ENCODE data around the gene ELMO1.

ELMO1 gene

GRCh38 chr7:37027557-37028341 is 420.9 kb downstream of the ELMO1 start:
- no peak overlapping the region for H3K4ac ChIP-seq (ENCODE audit: low read depth, low read length)
- H3K27me3 ChIP-seq (ENCODE audit: insufficient read depth, low read length) = no peaks in the 10 kb centered on the region

GRCh38 chr7:37027104-37027503 is 421.6 kb downstream of the ELMO1 start:
- Histone ChIP-seq H3K9me3 (ENCODE audit: insufficient read depth, low read depth, low read length) (peaks cover 1% of the 10 kb centered on the region), H2AFZ (ENCODE audit: insufficient read depth, low read length, poor library complexity) (no peak overlapping the region), H4K91ac (ENCODE audit: low read depth, low read length) (no peak overlapping the region), H2AK5ac (ENCODE audit: low read length) (no peak overlapping the region), H3K79me1 (ENCODE audit: low read length) (peaks cover 6% of the 10 kb centered on the region), H3K18ac (ENCODE audit: low read length) (no peak overlapping the region), H3K14ac (ENCODE audit: low read length) (no peak overlapping the region), H3K9ac (ENCODE audit: low read length) (no peak overlapping the region), H3K4me1 (ENCODE audit: control insufficient read depth in 1 of 2, insufficient read depth in 2 of 2, low read length in 2 of 2) (peaks cover 4 to 12% of the 10 kb centered on the region in 2 experiments), H3K79me2 (ENCODE audit: control insufficient read depth, insufficient read depth, low read length, poor library complexity) (no peaks in the 10 kb centered on the region), H3K27ac (ENCODE audit: low read depth, low read length) (no peak overlapping the region), H2BK120ac (ENCODE audit: insufficient read depth, low read length, poor library complexity) (no peak overlapping the region), H3K4ac (ENCODE audit: low read depth, low read length) (no peak overlapping the region), H3K27me3 (ENCODE audit: insufficient read depth, low read length) (no peaks in the 10 kb centered on the region), H3K4me2 (ENCODE audit: low read length) (no peak overlapping the region), H4K12ac (ENCODE audit: low read depth, low read length) (no peak overlapping the region), H3K4me3 (ENCODE audit: low read depth, low read length) (no peak overlapping the region), H2BK5ac (ENCODE audit: low read depth, low read length, poor library complexity) (no peak overlapping the region), H2BK12ac (ENCODE audit: low read length) (no peak overlapping the region), H4K8ac (ENCODE audit: low read depth, low read length) (no peak overlapping the region), H3K23ac (ENCODE audit: low read length) (no peak overlapping the region), H3K36me3 (ENCODE audit: control insufficient read depth in 1 of 2, insufficient read depth in 2 of 2, low read length in 2 of 2) (no peaks in the 10 kb centered on the region)
- DNase-seq = no peak
- no CpG with 5 or more reads among the region's 1 CpG for WGBS (ENCODE audit: extremely low coverage, insufficient coverage, insufficient read length)

More at GRCh38 chr7:37027557-37028341, 420.9 kb downstream of the ELMO1 start:
- H3K4me3 ChIP-seq (ENCODE audit: low read depth, low read length) = no peak overlapping the region
- H3K79me1 ChIP-seq (ENCODE audit: low read length) = peaks cover 12% of the 10 kb centered on the region
- H3K4me2 ChIP-seq (ENCODE audit: low read length) = no peak overlapping the region
- H4K8ac ChIP-seq (ENCODE audit: low read depth, low read length) = no peak overlapping the region
- H3K18ac ChIP-seq (ENCODE audit: low read length) = no peak overlapping the region
- H2AFZ ChIP-seq (ENCODE audit: insufficient read depth, low read length, poor library complexity) = no peak overlapping the region
- WGBS (ENCODE audit: extremely low coverage, insufficient coverage, insufficient read length) = no CpG with 5 or more reads among the region's 6 CpGs
- no peak overlapping the region for H2BK120ac ChIP-seq (ENCODE audit: insufficient read depth, low read length, poor library complexity)
- H2AK5ac ChIP-seq (ENCODE audit: low read length) = no peak overlapping the region
- H3K9me3 ChIP-seq (ENCODE audit: insufficient read depth, low read depth, low read length) = peaks cover 1% of the 10 kb centered on the region
- no peak overlapping the region for H3K14ac ChIP-seq (ENCODE audit: low read length)
- H3K4me1 ChIP-seq (ENCODE audit: control insufficient read depth in 1 of 2, insufficient read depth in 2 of 2, low read length in 2 of 2) = peaks cover 9 to 18% of the 10 kb centered on the region in 2 experiments
- no peak overlapping the region for H3K9ac ChIP-seq (ENCODE audit: low read length)
- H4K12ac ChIP-seq (ENCODE audit: low read depth, low read length) = no peak overlapping the region
- no peak for DNase-seq
- H2BK5ac ChIP-seq (ENCODE audit: low read depth, low read length, poor library complexity) = no peak overlapping the region
- H2BK12ac ChIP-seq (ENCODE audit: low read length) = no peak overlapping the region
- no peak overlapping the region for H3K27ac ChIP-seq (ENCODE audit: low read depth, low read length)
- no peaks in the 10 kb centered on the region for H3K79me2 ChIP-seq (ENCODE audit: control insufficient read depth, insufficient read depth, low read length, poor library complexity)
- H3K23ac ChIP-seq (ENCODE audit: low read length) = no peak overlapping the region
- no peaks in the 10 kb centered on the region for H3K36me3 ChIP-seq (ENCODE audit: control insufficient read depth in 1 of 2, insufficient read depth in 2 of 2, low read length in 2 of 2)
- no peak overlapping the region for H4K91ac ChIP-seq (ENCODE audit: low read depth, low read length)

GRCh38 chr7:37018954-37019353 is 429.7 kb downstream of the ELMO1 start:
- Histone ChIP-seq H3K27ac (ENCODE audit: low read depth, low read length) (no peak overlapping the region), H2AK5ac (ENCODE audit: low read length) (no peak overlapping the region), H3K18ac (ENCODE audit: low read length) (no peak overlapping the region), H2BK12ac (ENCODE audit: low read length) (no peak overlapping the region), H2AFZ (ENCODE audit: insufficient read depth, low read length, poor library complexity) (no peak overlapping the region), H3K4ac (ENCODE audit: low read depth, low read length) (no peak overlapping the region), H3K36me3 (ENCODE audit: control insufficient read depth in 1 of 2, insufficient read depth in 2 of 2, low read length in 2 of 2) (no peaks in the 10 kb centered on the region), H3K9me3 (ENCODE audit: insufficient read depth, low read depth, low read length) (peaks cover under 1% of the 10 kb centered on the region), H3K23ac (ENCODE audit: low read length) (no peak overlapping the region), H3K4me2 (ENCODE audit: low read length) (no peak overlapping the region), H2BK120ac (ENCODE audit: insufficient read depth, low read length, poor library complexity) (no peak overlapping the region), H3K9ac (ENCODE audit: low read length) (no peak overlapping the region), H3K14ac (ENCODE audit: low read length) (no peak overlapping the region), H2BK5ac (ENCODE audit: low read depth, low read length, poor library complexity) (no peak overlapping the region), H4K8ac (ENCODE audit: low read depth, low read length) (no peak overlapping the region), H3K79me2 (ENCODE audit: control insufficient read depth, insufficient read depth, low read length, poor library complexity) (no peaks in the 10 kb centered on the region), H3K79me1 (ENCODE audit: low read length) (no peaks in the 10 kb centered on the region), H3K4me1 (ENCODE audit: control insufficient read depth in 1 of 2, insufficient read depth in 2 of 2, low read length in 2 of 2) (no peaks in the 10 kb centered on the region), H3K4me3 (ENCODE audit: low read depth, low read length) (no peak overlapping the region), H3K27me3 (ENCODE audit: insufficient read depth, low read length) (no peaks in the 10 kb centered on the region), H4K12ac (ENCODE audit: low read depth, low read length) (no peak overlapping the region), H4K91ac (ENCODE audit: low read depth, low read length) (no peak overlapping the region)
- WGBS (ENCODE audit: extremely low coverage, insufficient coverage, insufficient read length) = no CpG with 5 or more reads among the region's 2 CpGs
- DNase-seq = no peak

GRCh38 chr7:37016064-37016878 is 432.4 kb downstream of the ELMO1 start:
- Histone ChIP-seq H2BK120ac (ENCODE audit: insufficient read depth, low read length, poor library complexity) (no peak overlapping the region), H2BK12ac (ENCODE audit: low read length) (no peak overlapping the region), H3K4me3 (ENCODE audit: low read depth, low read length) (no peak overlapping the region)

More at GRCh38 chr7:37016064-37016878, 432.4 kb downstream of the ELMO1 start:
- Histone ChIP-seq H3K9me3 (ENCODE audit: insufficient read depth, low read depth, low read length) (no peaks in the 10 kb centered on the region), H4K8ac (ENCODE audit: low read depth, low read length) (no peak overlapping the region), H2AFZ (ENCODE audit: insufficient read depth, low read length, poor library complexity) (no peak overlapping the region), H3K14ac (ENCODE audit: low read length) (no peak overlapping the region), H4K12ac (ENCODE audit: low read depth, low read length) (no peak overlapping the region), H3K79me1 (ENCODE audit: low read length) (no peaks in the 10 kb centered on the region), H3K23ac (ENCODE audit: low read length) (no peak overlapping the region), H4K91ac (ENCODE audit: low read depth, low read length) (no peak overlapping the region), H3K27me3 (ENCODE audit: insufficient read depth, low read length) (no peaks in the 10 kb centered on the region), H3K79me2 (ENCODE audit: control insufficient read depth, insufficient read depth, low read length, poor library complexity) (no peaks in the 10 kb centered on the region), H3K4ac (ENCODE audit: low read depth, low read length) (no peak overlapping the region), H3K27ac (ENCODE audit: low read depth, low read length) (no peak overlapping the region), H3K36me3 (ENCODE audit: control insufficient read depth in 1 of 2, insufficient read depth in 2 of 2, low read length in 2 of 2) (peaks cover 5 to 12% of the 10 kb centered on the region in 2 experiments), H2BK5ac (ENCODE audit: low read depth, low read length, poor library complexity) (no peak overlapping the region), H3K4me2 (ENCODE audit: low read length) (no peak overlapping the region), H3K4me1 (ENCODE audit: control insufficient read depth in 1 of 2, insufficient read depth in 2 of 2, low read length in 2 of 2) (no peaks in the 10 kb centered on the region), H3K18ac (ENCODE audit: low read length) (no peak overlapping the region), H2AK5ac (ENCODE audit: low read length) (no peak overlapping the region), H3K9ac (ENCODE audit: low read length) (no peak overlapping the region)
- no CpG with 5 or more reads among the region's 10 CpGs for WGBS (ENCODE audit: extremely low coverage, insufficient coverage, insufficient read length)
- no peak for DNase-seq

Measured in trophoblast cell (in vitro differentiated cells and primary cell).